ENCODE measurements around the gene UQCR10. TPM values are rescaled to one million over a fixed set of nuclear protein-coding genes. Genes with fewer than 3 reads are reported as not detected.

The UQCR10 gene
- total RNA-seq, result 65.5 TPM

DNA sequence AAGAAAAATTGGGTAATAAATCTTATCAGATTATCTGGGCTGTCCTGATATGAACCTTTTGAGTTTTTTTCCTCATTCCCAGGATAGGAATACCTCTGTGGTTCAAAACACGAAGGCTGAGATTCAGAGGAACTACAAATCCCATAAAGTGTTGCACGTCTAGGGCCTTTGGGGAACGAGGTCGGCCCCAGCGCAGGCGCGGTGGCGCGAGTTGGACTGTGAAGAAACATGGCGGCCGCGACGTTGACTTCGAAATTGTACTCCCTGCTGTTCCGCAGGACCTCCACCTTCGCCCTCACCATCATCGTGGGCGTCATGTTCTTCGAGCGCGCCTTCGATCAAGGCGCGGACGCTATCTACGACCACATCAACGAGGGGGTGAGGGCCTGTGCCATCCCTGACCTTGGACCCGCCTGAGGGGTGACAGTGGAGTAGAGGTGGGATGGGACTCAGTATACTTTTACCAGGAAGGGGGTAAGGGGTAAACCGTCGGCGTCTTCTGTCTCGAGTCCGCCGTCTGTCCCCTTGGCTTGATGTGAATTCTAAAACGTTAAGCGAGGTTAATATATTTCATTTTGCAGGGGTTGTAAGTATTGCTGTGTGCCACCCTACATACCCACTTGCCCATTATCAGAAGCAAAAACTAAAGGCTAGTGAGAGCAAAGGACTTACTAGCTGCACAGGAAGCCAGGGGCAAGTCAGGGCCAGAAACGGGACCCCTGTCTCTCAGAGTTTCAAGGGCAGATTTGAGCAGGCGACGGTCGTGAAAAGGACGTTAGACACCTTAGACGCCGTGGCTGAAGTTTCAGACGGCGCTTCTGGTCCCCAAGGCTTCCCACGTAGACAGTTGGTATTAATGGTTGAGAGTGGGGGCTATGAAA, at the start of gene UQCR10:
UQCR10 (plus strand) TSS at position 199 of the 881 bp plus-strand sequence; CDS start at position 229, 30 bp downstream.
- ATAC-seq, result peak; percentile 83
- DNase-seq (ENCODE audit: low spot score), result peak; percentile 91

DNA sequence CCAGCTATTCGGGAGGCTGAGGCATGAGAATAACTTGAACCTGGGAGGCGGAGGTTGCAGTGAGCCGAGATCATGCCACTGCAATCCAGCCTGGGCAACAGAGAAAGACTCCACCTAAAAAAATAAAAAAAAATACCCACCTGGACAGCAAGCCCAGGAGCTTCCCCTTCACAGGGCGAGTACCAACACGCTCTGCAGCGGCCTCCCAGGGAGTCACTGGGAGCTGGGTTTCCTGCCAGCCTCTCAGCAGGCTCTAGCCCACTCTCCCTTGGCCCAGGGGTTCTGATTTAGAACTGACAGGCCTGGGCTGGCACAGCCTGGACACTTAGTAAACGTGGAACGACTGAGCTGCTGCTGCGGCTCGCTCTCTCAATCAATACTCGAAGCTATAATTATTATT, 49.4 kb upstream of the UQCR10 start:
- no peak for DNase-seq (ENCODE audit: low spot score)
- ATAC-seq, result no peak

DNA sequence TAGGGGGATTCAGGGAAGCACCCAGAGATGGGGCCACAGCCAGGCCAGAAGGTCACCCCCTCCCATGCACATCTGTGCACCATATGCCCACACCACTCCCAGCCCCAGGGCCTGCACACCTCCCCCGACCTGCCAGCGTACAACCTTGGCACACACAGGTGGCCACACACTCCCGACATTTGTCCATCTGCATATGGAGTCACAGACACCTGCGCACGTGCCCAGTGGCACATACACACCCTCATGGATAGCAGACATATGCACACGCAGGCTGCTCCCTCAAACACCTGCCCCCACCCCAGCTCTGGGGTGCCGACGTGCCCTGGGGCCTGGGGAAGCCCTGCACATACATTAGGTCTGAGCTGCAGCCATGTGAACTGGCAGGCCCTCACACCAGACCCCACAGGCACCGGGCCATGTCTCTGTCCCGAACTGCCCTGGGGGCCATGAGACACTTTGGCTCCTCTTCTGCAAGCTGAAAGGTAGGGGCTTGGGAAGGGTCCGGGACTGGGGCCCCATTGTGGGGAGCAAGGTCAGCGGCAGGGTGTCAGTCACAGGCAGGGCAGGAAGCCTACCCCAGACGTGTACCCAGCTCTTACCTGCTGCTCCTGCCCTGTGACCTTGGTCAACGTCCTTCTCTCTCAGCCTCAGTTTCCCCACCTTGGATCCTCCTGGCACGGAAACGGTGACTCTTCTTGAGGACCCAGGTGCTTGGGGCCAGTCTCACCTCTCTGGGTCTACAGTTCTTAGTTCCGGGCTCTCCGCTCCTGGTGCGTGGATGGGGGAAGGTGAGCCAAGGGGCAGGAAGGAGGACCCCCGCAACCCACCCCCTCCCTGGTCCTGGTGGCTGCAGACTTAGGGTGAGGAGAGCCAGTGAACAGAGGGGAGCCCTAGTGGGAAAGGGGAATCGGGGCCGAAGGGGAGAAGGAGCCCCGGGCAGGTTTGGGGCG, 47.9 kb upstream of the UQCR10 start:
- no peak for ATAC-seq
- no peak for DNase-seq (ENCODE audit: low spot score)

DNA sequence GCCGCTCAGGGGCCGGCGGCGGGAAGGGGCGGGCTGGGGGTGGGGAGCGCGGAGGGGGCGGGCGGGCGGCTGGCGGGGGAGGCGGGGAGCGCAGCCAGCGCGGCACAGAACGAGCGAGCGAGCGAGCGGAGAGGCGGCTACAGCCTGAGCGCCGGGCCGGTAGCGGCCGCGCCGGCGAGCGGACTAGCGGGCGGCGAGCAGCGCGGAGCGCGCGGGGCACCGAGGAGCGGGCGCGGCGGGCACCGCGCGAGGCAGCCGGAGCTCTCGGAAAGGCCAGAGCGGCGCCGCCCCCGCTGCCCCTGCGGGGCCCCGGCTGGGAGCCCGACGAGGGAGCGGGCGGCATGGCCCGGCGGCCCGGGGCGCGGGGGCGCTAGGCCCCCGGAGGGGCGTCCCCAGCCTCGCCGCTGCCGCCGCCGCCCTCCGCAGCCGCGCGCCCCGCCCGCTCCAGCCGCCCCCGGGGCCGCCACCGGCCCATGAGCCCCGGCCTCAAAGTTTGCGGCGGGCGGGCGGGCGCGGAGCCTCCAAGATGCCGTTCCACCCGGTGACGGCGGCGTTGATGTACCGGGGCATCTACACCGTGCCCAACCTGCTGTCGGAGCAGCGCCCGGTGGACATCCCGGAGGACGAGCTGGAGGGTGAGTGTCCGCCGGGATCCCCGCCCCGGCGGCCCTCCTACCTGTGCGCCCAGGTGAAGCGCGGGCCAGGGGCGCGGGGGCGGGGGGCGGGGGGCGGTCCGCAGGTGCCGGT, 47.1 kb upstream of the UQCR10 start, which contains the start of gene CABP7:
CABP7 (plus strand) TSS at position 105 of the 747 bp plus-strand sequence; CDS start at position 527, 422 bp downstream.
- no peak for DNase-seq (ENCODE audit: low spot score)
- no peak for ATAC-seq

DNA sequence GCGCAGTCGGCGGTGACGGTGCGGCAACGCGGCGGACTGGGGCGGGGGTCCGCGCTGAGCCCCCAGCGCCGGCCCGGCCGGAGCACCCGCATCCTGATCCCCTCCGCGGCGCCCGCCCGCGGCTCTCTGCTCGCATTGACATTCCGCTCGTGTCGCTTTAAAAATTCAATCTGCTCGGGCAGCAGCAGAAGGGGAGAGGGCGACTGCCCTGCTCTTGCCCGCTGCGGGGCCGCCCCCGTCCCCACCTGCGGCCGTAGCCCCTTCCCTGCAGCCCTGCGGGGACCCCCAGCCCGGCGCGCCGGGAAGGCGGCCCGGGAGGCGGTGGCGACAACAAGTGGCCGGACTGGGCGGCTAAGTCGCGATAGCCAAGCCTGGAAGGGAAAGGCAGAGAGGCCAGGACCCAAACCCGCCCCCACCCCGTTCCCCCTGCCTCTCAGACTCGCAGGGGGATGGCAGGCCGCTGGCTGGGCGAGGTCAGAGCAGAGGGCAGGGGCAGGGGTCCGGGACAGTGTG, 46.3 kb upstream of the UQCR10 start:
- ATAC-seq (no peak), DNase-seq (ENCODE audit: low spot score) (no peak)

DNA sequence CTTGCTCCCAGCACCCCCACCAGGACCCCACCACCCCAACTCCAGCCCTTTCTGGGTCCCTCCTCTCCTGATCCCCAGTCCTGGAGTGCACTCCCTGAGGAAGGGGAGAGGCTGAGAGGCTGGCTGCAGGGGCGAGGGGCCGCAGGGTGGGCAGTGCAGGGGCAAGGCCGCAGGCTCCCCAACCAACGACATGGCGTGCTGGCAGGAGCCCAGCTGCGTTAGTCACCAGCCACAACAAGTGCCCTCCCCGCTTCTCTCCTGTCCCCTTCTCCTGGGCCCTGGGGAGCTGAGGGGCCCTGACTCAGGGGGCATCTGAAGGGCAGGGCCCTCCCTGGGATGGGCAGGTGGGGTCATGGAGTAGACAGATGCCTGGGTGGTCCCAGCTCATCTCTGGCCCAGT, 45.0 kb upstream of the UQCR10 start:
- no peak for DNase-seq (ENCODE audit: low spot score)
- no peak for ATAC-seq

DNA sequence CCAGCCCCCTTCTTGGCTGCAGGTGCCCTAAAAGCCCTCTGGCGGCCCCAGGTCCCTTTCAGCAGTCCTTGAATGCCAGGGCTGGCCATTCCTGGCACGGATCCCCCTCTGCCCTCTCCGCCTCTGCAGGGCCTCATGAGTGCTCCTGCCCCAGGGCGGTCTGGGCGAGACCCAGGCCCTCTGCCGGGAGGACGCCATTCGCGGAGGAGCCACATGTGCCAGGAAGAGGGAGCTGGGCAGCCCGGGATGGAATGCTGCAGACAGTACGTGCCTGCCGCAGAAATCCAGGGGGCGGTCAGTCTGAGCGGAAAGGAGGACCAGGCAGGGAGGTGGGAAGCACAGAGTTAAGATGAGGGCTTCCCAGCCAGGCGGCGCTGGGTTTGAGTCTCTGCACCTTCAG, 44.6 kb upstream of the UQCR10 start:
- DNase-seq (ENCODE audit: low spot score) (no peak), ATAC-seq (no peak)

DNA sequence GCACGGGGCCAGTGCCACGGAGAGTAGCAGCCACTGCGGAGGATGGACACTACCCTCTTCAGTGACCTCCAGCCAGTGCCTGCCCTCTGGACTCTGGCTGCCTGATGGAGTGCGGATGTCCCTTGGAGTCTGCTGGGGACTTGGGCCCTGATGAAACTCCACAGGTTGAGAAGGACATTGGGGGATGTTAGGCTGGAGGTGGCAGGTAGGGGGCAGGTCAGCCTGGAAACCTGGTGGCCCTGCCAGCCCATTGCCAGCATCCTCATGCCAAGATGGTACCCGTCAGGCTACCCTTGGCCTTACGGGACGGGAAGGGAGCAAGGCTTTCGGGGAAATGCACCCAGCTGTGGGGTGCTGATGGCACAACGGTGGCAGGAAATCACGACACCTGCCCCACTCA, 43.4 kb upstream of the UQCR10 start:
- ATAC-seq (peak; percentile 35), DNase-seq (ENCODE audit: low spot score) (no peak)

DNA sequence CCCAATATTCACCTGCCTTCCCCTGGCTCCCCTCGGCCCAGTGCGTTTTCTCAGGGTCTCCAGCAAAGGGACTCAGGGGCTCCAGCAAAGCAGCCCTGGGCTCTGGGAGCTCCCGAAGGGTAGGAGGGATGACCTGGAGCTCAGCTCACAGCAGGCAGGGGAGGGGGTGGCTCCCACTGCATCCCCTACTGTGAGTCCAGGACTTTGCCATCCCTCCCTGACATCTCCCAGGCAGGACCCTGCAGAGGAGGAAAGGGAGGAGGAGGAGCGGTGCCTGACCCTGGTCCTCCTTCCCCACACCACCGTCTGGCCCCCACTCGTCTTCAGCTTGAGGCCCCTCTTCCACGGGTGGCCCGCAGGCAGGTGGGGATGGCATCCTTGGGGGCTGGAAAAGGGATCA, 42.3 kb upstream of the UQCR10 start:
- no peak for DNase-seq (ENCODE audit: low spot score)
- no peak for ATAC-seq

DNA sequence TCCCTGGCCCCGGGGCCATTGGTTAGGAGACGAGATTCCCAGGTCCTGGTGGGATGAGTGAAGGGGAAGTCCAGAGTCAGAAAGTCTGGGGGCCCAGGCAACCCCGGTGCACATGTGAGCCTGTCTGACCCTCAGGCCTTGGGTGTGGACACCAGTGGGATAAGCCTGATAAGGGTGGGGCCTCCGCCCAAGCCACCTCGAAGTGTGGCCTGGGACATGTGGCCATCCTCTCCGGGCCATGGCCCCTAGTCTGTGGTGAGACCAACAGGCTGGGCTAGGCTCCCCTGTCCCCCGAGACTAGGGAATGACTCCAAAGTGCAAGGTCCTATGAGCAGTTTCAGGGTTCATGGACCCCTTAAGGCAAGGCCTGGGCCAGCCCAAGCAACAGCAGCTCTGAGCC, 41.1 kb upstream of the UQCR10 start:
- ATAC-seq (no peak), DNase-seq (ENCODE audit: low spot score) (no peak)

DNA sequence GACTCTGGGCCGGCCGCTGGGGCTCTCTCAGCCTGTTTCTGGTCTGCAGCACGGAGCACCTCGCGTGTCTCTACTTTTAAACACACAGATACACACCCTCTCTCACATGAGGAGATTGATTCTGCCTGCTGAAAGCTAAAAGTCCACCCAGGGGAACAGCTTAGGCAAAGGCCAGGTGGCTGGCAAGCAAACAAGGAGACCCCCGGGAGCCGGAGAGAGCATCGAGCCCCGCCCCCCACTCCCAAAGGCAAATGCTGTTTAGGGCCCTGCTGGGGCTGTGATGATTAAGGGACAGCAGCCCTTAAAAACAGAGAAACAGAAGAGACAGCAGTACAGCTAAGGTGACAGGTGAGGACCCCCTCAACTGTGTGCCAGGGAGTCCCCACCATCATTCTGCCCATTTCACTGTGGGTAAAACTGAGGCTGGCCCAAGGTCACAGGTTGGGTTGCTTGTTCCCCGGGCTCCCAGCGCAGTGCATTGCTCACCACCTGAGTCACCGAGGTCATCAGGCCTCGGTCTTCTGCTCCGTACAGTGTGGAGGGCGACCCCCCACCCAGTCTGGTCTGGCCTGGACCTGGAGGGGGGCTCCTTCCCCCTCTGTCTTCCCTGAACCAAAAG, 40.5 kb upstream of the UQCR10 start:
- DNase-seq (ENCODE audit: low spot score), result no peak
- ATAC-seq, result no peak

DNA sequence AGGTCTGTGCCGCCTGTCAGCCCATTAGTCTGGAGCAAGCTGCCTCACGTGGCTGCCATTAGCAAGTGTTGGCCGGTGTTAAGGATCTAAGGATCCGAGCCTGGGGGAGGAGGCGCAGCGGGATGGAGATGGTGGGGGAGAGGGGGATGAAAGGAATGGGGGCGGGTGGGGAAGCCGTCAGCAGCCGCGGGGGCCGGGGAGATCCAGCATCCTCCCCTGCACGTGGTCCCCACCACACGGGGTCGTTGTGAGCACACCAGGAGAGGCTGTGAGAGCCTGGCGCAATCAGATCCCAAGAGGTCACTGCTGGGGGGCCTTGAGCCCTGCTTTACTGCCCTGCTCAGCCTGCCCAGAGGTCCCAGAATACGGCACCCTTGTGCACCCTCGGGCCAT, 40.0 kb upstream of the UQCR10 start:
- DNase-seq (ENCODE audit: low spot score) (peak; percentile 53), ATAC-seq (peak; percentile 69)

DNA sequence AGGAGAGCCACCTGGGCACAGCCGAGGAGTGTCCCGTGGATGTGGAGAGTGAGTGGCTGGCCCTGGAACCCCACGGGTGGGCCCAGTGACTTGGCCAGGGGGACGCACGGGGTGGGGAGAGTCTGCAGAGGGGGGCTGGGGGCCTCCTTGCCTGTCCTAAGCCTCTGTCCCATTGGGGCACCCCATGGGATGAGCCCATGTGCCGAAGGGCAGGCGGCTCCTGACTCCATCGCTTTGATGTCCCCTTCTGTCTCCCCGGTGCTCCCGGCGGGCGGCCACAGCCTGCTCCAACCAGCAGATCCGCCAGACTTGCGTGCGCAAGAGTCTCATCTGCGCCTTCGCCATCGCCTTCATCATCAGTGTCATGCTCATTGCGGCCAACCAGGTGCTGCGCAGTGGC, 38.0 kb upstream of the UQCR10 start:
- no peak for DNase-seq (ENCODE audit: low spot score)
- ATAC-seq, result no peak

DNA sequence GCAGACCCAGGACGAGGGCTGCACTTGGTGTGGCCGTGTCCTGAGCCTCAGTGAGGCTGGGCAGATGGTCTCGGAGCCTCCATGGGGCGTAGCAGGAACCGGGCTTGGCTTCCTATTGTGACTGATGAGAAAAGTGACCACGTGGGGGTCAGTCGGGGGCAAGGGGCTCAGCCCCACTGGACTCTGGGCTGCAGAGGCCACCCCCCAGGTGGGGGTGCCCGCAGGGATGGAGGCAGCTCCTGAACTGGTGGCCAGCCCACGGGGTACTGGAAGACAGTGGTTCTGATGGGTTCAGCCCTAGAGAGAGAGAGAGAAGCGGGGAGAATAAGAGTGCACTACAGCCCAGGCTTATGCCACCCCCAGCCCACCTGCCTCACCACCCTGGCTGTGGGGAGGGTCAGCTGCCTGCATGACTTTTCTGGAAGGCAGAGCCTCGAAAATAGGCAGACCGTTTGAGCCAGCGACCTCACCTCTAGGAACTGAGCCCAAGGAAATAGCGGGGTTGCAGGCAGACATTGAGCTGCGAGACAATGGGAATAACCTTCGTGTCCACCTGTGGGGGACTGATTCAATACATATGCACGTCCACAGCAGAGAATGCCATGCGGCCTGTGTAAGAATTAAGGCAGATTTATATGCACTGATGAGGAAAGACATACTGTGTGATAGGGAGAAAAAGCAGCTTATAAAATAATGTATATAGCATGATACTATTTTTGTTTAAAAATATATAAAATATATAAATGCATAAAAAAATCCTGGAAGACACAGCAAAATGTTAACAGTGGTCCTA, 35.9 kb upstream of the UQCR10 start:
- no peak for ATAC-seq
- no peak for DNase-seq (ENCODE audit: low spot score)

DNA sequence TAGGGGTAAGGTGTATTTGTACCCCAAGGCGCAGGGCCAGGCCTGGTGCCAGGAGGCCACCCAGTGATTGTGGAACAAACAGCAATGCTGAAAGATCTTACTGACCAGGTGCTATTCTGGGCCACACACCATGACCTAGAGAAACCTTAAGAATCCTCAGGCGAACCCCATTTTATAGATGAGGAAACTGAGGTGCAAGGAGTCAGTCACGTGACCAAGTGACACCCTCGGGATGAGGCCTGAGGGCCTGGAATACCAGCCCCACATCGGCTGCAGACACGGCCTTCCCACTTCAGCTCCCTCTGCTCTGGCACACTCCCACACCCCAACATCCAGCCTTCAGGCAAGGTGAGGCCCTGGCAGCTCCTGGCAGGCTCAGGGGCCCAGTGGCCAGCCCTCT, 34.3 kb upstream of the UQCR10 start:
- ATAC-seq (no peak), DNase-seq (ENCODE audit: low spot score) (no peak)

DNA sequence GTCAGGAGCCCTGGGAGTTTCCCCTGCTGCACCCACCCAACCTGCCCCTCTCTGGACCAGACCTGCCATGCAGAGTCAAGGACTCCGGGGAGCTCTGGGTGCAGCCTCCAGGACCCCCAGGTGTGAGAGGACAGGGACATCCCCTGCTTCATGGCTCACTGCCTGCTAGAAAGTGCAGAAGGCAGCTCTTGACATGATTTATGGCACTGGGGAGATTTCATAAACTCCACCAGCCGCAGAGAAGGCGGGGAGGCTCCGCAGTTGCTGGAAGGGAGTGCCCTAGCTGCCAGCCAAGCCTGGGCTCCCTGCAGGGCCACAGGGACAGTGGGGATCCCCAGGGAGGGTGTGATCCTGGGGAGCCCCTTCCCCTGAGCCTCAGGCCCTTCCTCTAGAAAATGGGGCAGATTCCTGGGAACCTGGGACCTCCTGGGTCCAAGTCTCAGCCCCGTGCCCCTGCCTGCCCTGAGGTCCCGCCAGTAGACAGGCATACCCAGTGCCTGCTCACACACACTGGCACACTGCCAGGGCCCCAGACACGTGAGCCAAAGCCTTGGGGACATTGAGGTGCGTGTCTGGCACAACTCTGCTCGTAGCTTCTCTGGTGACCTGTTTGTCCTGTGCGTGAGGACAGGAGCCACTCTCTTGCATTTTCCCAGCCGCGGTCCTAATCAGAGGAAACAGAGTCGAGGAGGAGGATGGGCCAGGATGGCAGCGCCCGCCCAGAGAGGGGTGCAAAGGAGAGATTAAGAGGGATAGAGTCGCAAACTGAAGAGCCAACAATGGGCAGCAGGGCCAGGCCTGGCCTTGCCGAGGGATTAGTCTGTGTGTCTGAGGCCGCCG, 33.6 kb upstream of the UQCR10 start:
- ATAC-seq (no peak), DNase-seq (ENCODE audit: low spot score) (no peak)

DNA sequence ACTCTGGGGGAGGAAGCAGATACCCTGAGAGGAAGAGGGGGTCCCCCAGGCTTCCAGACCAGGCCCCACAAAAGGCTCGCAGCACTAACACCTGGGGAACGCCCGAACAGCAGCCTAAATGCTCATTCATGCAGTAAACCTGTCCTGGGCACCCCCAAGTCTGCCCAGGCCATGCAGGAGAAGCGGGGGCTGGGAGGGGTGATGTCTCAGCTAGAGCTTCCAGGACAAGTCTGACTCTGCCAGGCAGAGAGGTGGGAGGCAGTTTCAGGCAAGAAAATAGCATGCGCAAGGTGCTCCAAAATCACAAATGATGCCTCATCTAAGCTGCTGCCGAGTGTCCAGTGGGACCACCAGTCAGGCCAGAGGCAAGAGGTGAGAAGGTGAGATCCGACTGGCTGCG, 32.8 kb upstream of the UQCR10 start:
- DNase-seq (ENCODE audit: low spot score) (no peak), ATAC-seq (no peak)

DNA sequence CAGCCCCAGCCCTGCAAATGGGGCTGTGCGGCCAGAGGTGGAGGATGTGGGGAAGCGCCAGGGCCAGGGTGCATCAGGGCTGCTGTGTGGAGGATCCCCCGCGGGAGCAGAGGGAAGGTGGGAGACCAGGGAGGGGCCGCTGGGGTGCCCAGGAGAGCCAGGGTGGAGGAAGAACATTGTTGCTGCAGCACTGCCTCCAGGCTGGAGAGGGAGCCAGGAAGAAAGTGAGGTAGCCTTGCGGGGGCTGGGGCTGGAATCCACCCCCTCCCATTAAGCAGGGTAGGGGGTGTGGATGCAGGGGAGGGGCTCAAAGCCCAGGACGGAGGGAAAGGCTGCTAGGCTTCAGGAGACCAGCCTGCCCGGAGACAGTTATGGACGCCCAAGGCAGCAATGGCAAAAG, 32.3 kb upstream of the UQCR10 start:
- DNase-seq (ENCODE audit: low spot score) (no peak), ATAC-seq (no peak)

DNA sequence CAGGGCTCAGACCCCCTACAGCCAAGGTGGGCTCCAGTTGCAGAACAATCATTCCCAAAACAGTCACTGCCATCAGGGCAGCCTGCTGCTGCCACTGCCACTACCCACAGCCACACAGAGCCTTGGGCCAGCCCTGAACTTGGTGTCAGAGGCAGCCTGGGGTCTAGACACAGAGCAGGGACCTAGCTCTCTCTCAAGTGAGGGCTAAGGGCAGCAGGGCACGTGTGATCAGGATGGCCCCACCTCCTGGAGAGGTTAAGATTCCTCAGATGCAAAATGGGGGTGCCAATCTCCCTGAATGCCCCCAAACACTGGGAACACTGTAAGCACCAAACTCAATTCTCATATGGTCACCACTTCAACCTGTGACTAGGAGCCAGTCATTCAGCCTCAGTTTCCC, 31.8 kb upstream of the UQCR10 start:
- ATAC-seq (no peak), DNase-seq (ENCODE audit: low spot score) (no peak)
